GM19328 (cell line): ENCODE measurements around the gene CSF1R.
"Not testable (repeated sequence)": the region's sequence is repeated elsewhere in the genome, so short reads cannot be mapped to it uniquely, and the experiment has no call there.

ENCODE experiments used
- ATAC-seq: cut with Tn5 transposase; IDR thresholded peaks from one replicate; pipeline ENCODE4 v1.9.1; 2021; ENCODE audit warnings: mild to moderate bottlenecking, moderate library complexity; ENCODE audit not compliant: unreplicated experiment

CSF1R gene

GRCh38 chr5:150057511-150057910 lies 28.8 kb downstream of the CSF1R start:
- no peak for ATAC-seq

- no peak for ATAC-seq
These were observed 29.3 kb downstream of the CSF1R start for GRCh38 chr5:150057052-150057451.

DNA sequence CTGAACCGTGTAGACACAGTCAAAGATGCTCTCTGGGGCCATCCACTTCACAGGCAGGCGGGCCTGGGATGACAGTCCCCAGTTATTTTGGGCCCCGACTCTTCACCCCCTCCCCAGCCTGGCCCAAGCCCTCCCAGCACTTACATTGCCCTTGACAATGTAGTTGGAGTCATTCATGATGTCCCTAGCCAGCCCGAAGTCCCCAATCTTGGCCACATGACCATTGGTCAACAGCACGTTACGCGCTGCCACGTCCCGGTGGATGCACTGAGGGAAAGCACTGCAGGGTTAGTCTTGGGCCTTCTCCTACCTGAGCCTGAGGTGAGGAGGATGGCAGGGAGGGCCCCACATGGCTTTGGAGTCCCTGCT lies 30.3 kb downstream of the CSF1R start:
- ATAC-seq: no peak

- no peak for ATAC-seq
These were observed 30.9 kb downstream of the CSF1R start for GRCh38 chr5:150055326-150056074.

DNA sequence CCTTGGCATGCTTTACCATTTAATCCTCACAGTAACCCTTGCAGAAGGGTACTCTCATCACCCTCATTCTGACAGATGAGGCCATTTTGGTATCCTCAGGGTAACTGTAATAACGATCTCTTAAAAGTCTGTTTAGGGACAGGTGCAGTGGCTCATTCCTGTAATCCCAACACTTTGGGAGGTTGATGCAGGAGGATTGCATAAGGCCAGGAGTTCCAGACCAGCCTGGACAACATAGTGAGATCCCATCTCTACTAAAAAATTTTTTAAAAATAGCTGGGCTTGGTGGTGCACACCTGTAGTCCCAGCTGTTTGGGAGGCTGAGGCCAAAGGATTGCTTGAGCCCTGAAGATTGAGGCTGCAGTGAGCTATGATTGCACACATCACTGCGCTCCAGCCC lies 31.8 kb downstream of the CSF1R start:
- ATAC-seq: no peak

GRCh38 chr5:150053713-150054392 lies 32.5 kb downstream of the CSF1R start:
- ATAC-seq: no peak

GRCh38 chr5:150052956-150053712 lies 33.2 kb downstream of the CSF1R start:
- ATAC-seq: no peak

DNA sequence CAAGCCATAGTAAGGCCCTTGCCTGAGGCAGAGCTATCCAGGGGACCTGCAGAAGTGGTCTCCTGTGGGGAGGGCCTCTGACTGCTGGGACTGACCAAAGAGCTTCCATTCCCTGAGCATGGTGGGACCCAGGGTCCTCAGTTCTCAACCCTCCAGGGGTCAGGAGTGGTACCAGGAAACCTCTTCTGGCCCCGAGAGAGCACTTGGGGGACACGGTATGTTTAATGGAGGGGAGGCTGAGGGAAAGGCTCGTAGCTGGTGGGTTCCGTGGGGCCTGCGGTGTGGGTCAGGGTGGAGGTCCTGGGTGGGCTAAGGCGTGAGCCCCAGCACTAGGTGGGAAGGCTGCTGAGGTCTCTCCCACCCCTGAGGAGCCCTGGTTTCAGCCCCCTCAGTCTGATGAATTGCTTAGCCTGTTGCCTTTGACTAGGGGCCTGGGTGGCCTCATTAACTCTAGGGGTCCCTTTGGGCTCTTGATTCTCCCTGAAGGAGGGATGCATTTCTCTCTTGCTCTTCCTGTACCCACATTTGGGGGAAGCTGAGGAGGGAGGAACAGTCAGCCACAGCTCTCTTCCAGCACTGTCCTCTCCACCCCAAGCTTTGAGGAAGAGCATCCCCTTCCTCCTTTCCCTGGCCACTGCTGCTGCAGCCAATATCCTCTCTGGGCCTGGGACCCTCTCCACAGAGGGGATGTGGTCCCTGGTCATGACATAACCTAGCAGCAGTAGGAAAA lies 34.0 kb downstream of the CSF1R start:
- ATAC-seq: no peak

- ATAC-seq: no peak
These were observed 34.6 kb downstream of the CSF1R start for GRCh38 chr5:150051657-150052195.

DNA sequence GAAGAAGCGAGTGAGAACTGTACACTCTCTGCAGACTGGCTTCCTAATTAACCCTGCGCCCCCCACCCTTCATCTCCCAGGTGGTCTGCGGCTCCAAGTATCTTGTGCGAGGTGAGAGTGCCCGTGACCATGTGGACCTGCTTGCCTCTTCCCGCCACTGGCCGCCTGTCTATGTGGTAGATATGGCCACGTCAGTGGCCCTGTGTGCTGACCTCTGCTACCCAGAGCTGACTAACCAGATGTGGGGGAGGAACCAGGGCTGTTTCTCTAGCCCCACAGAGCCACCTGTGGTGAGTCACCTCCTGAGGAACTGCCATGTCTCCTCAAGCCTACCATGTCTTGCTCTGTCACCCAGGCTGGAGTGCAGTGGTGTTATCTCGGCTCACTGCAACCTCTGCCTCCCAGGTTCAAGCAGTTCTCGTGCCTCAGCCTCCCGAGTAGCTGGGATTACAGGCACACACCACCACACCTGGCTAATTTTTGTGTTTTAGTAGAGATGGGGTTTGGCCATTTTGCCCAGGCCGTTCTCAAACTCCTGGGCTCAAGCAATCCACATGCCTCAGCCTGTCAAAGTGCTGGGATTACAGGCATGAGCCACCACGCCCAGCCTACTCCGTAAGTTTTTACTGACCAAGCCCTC lies 36.1 kb downstream of the CSF1R start:
- not testable (repeated sequence) for ATAC-seq

DNA sequence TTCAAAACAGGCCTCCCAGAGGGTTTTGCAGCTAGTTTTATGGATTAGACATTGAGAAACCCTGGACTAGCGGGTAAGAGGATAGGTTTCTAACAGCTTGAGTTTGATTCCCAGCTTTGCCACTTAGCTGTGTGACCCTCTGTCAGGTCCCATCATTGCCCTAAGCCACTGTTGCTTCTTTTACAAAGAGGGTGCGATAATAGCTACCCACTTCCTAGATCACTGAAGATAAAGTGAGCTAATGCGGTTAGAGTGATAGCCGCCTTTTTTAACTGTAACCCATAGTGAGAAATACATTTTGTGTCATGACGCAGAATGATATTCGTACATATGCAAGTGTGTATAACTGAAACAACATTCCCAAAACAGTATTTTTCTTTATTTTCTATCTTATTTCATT lies 40.3 kb downstream of the CSF1R start:
- ATAC-seq: no peak

- ATAC-seq: no peak
These were observed 40.8 kb downstream of the CSF1R start for GRCh38 chr5:150045549-150045948.

DNA sequence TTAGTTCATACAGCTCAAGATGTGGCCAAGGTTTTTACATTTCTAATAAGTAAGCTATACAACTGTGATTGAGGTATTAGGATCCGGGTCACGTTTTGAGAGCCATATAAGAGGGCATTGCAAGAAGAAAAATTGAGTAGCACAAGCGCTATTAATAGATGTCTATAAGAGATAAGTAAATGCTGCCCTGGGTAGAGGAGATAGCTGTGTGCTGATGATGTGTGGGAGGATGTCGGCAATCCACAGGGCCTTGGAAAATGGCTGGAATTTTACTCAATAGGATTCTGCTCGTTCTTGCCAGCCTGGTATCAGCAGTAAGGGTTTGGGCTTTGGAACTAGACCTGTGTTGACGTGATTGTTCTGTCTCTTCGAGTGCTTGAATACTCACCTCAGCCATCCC lies 41.6 kb downstream of the CSF1R start:
- no peak for ATAC-seq

GRCh38 chr5:150044329-150044681 lies 42.0 kb downstream of the CSF1R start:
- no peak for ATAC-seq

GRCh38 chr5:150043657-150044328 lies 42.6 kb downstream of the CSF1R start:
- no peak for ATAC-seq

- no peak for ATAC-seq
These were observed 43.9 kb downstream of the CSF1R start for GRCh38 chr5:150042459-150042858.

GRCh38 chr5:150038547-150038946 lies 47.8 kb downstream of the CSF1R start:
- no peak for ATAC-seq

GRCh38 chr5:150036513-150036912 lies 49.8 kb downstream of the CSF1R start:
- no peak for ATAC-seq

DNA sequence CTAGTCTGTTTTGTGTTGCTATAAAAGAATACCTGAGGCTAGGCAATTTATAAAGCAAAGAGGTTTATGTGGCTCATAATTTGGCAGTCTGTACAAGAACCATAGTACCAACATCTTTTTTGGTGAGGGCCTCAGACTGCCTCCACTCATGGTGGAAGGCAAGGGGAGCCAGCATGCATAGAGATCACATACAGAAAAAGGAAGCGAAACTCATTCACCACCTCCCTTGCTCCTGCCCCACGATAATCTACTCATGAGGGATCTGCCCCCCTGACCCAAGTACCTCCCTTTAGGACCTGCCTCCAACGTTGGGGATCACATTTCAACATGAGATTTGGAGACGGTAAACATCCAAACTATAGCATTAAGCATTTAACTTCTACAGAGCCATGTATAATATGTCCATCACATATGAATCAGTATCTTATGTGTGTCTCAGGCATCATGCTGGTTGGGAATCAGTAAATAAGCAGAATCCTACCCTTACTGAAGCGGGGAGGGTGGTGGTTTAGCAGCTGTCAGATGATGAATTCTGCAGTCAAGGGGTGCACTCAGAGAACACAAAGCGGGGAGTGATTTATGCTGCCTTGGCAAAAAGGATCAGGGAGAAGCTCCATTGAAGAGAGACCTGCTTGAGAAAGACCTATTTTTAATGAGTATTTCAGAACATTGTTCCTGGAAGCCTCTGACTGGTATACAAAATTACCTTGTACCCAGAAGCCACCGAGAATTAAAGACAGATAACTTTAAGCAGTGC lies 51.0 kb downstream of the CSF1R start:
- ATAC-seq: peak; percentile 92
